K562 (cell line): ENCODE measurements around the gene SNCG. TPM values are rescaled to one million over a fixed set of nuclear protein-coding genes. Genes with fewer than 3 reads are reported as not detected.

Experiments used
- ATAC-seq: fragments of 200-7000 bp; cut with Tn5 transposase; 3 replicates; pipeline ENCODE4 v1.9.1; 2020; ENCODE audit warnings: moderate library complexity
- BruUV-seq: library from RNA; stranded (reverse); fragments of 400-500 nt; replicated peaks from 2 replicates; lab custom pipeline; 2021; lab: Mats Ljungman, UMichigan
- CTCF ChIA-PET: fragments of 300-600 bp; formaldehyde crosslinking; extraction: SDS; loops from one replicate; lab custom pipeline; 2021; ENCODE audit warnings: low intra/inter-chr PET ratio; lab: Yijun Ruan, JAX
- POLR2A ChIA-PET: fragments of 300-600, 350-650 bp; sonication (Branson Sonifier 250); formaldehyde crosslinking; extraction: SDS; loops from one replicate; lab custom pipeline; 2021; ENCODE audit warnings: antibody characterized with exemption, inconsistent platforms; lab: Yijun Ruan, JAX
- DNase-seq, 4 experiments: peaks; one replicate each; pipeline versions ENCODE4 v3.0.0 to v3.0.0-alpha.2; 2011 to 2018; ENCODE audit warnings: low spot score in 3 of 4, mixed read lengths in 3 of 4; ENCODE audit errors: extremely low read depth in 1 of 4
- FAIRE-seq: peaks from 2 replicates; lab custom pipeline; 2011; peaks lifted over from hg19 to GRCh38; lab: Jason Lieb, UNC
- H2AFZ ChIP-seq: 2 replicates; pipeline ENCODE4 v1.6.0; 2011; ENCODE audit warnings: low read depth, low read length, control low read depth, inconsistent platforms
- H3K27ac ChIP-seq: fragments of 200-600 bp; 3 replicates; pipeline ENCODE4 v1.8.0; 2011; ENCODE audit warnings: low read depth, mild to moderate bottlenecking, control low read depth, inconsistent platforms, low read length, moderate library complexity, mixed read lengths; ENCODE audit errors: extremely low read depth
- H3K27me3 ChIP-seq, 2 experiments: fragments of 300-600 bp in 1 of 2; 2 replicates in 1 of 2; 3 replicates in 1 of 2; pipeline versions ENCODE4 v1.6.0 to v1.8.0; 2011; ENCODE audit warnings: inconsistent platforms in 2 of 2, low read length in 2 of 2, mild to moderate bottlenecking in 1 of 2, mixed read lengths in 1 of 2, moderate library complexity in 1 of 2; ENCODE audit not compliant: control insufficient read depth in 2 of 2, insufficient read depth in 2 of 2
- H3K36me3 ChIP-seq: fragments of 300-600 bp; 3 replicates; pipeline ENCODE4 v1.8.0; 2011; ENCODE audit warnings: mild to moderate bottlenecking, low read length, inconsistent platforms; ENCODE audit not compliant: control insufficient read depth, insufficient read depth
- H3K4me1 ChIP-seq, 2 experiments: fragments of 200-600 bp in 1 of 2; replicated peaks in 1 of 2; 2 replicates in 1 of 2; 3 replicates in 1 of 2; pipeline versions ENCODE4 v1.5.1 to v1.8.0; 2011; ENCODE audit warnings: inconsistent platforms in 2 of 2, low read length in 2 of 2, mild to moderate bottlenecking in 1 of 2, mixed read lengths in 1 of 2, moderate library complexity in 1 of 2; ENCODE audit not compliant: control insufficient read depth in 2 of 2, insufficient read depth in 2 of 2
- H3K4me2 ChIP-seq: 2 replicates; pipeline ENCODE4 v1.6.1; 2011; ENCODE audit warnings: low read length, control low read depth, inconsistent platforms, mixed read lengths; ENCODE audit not compliant: insufficient read depth
- H3K4me3 ChIP-seq: fragments of 200-600 bp; sonication (generic), shearing (Covaris generic); 2 replicates; pipeline ENCODE4 v1.5.1; 2016; ENCODE audit warnings: control low read depth, inconsistent platforms
- H3K79me2 ChIP-seq: fragments of 200-600 bp; 3 replicates; pipeline ENCODE4 v1.8.0; 2011; ENCODE audit warnings: low read length, inconsistent platforms; ENCODE audit not compliant: control insufficient read depth, insufficient read depth
- H3K9ac ChIP-seq, 2 experiments: 2 replicates each; pipeline versions ENCODE4 v1.6.0 to v1.6.1; 2011; ENCODE audit warnings: low read depth in 2 of 2, low read length in 2 of 2, control low read depth in 1 of 2, inconsistent platforms in 1 of 2, mild to moderate bottlenecking in 1 of 2, mixed read lengths in 1 of 2; ENCODE audit not compliant: insufficient read depth in 1 of 2
- H3K9me1 ChIP-seq: one replicate; pipeline ENCODE4 v1.6.0; 2011; ENCODE audit warnings: inconsistent platforms, mild to moderate bottlenecking, low read length, moderate library complexity; ENCODE audit not compliant: control insufficient read depth, insufficient read depth
- H3K9me3 ChIP-seq: replicated peaks from 2 replicates; pipeline ENCODE4 v1.5.1; 2011; ENCODE audit warnings: low read depth, low read length, inconsistent platforms; ENCODE audit not compliant: control insufficient read depth, insufficient read depth
- H4K20me1 ChIP-seq: replicated peaks from 2 replicates; pipeline ENCODE4 v1.6.1; 2011; ENCODE audit warnings: low read length, inconsistent platforms, mixed read lengths; ENCODE audit not compliant: control insufficient read depth, insufficient read depth
- HLTF ChIP-seq: fragments of 450-650 bp; IDR thresholded peaks from 2 replicates; pipeline ENCODE4 v1.6.1; 2016
- ZBTB17 ChIP-seq: fragments of 450-650 bp; formaldehyde crosslinking; IDR thresholded peaks from 2 replicates; pipeline ENCODE4 v1.4.0; 2020; ENCODE audit warnings: mild to moderate bottlenecking
- WGBS: fragments of 100-300 bp; shearing (Covaris generic); methylation state at CpG from one replicate; pipeline ENCODE4 v1.1.6; 2016; ENCODE audit warnings: low coverage, mixed read lengths; ENCODE audit not compliant: insufficient coverage; ENCODE audit errors: missing lambda C conversion rate; 5-methylcytosine and 5-hydroxymethylcytosine counted together
- in situ Hi-C: fragments of 300-500 bp; cut with MboI; formaldehyde crosslinking; loops from 4 replicates; pipeline ENCODE4 v1.15.0; 2018; ENCODE audit warnings: inconsistent platforms, mixed read lengths
- intact Hi-C: fragments of 100-400 bp; cut with micrococcal nuclease; formaldehyde crosslinking; loops from 2 replicates; pipeline ENCODE4 v1.14.2; 2022
- polyA plus RNA-seq, 8 experiments: library from polyadenylated mRNA; depleted of rRNA in 4 of 8; stranded (reverse) in 5 of 8; unstranded in 3 of 8; fragments of >200 nt; fragmentation: Nextera tagmentation in 2 of 8; fragmentation: Illumina TruSeq in 1 of 8; extraction: Ambion mirVana in 2 of 8; extraction: Trizol in 1 of 8; gene quantifications; 2 replicates each; pipeline versions ENCODE4 v1.2.1 to v1.2.3, GENCODE V29; 2011 to 2014; ENCODE audit warnings: inconsistent platforms in 1 of 8, missing spikeins in 1 of 8
- total RNA-seq, 7 experiments: library from RNA; depleted of rRNA in 6 of 7; stranded (reverse); fragments of >200 nt in 6 of 7; fragmentation: Illumina TruSeq in 2 of 7; extraction: Trizol in 2 of 7; gene quantifications; 2 replicates each; pipeline versions ENCODE4 v1.2.1 to v1.2.3, GENCODE V29; 2011 to 2021; ENCODE audit warnings: low replicate concordance in 1 of 7
- TF ChIP-seq, protein P1 (sequence below): sonication (generic); formaldehyde crosslinking; IDR thresholded peaks from 2 replicates; pipeline ENCODE4 v1.8.0; 2023; ENCODE audit warnings: mild to moderate bottlenecking, missing genetic modification reagents
- TF ChIP-seq, protein P2 (sequence below): fragments of 250-450 bp; sonication (Bioruptor Pico); IDR thresholded peaks from 2 replicates; pipeline ENCODE4 v1.4.0; 2020; ENCODE audit warnings: mild to moderate bottlenecking, moderate library complexity
- TF ChIP-seq, protein P3 (sequence below): fragments of 450-650 bp; IDR thresholded peaks from 2 replicates; pipeline ENCODE4 v1.6.1; 2014; ENCODE audit warnings: low read depth, mild to moderate bottlenecking, moderate library complexity, borderline replicate concordance

Gene SNCG
- total and polyA plus RNA-seq, 9 of the 15 experiments (the other 6 are each of a cell fraction or from before 2014, with no cell fraction given), result 9.8 to 146 (median 93.6) TPM

DNA sequence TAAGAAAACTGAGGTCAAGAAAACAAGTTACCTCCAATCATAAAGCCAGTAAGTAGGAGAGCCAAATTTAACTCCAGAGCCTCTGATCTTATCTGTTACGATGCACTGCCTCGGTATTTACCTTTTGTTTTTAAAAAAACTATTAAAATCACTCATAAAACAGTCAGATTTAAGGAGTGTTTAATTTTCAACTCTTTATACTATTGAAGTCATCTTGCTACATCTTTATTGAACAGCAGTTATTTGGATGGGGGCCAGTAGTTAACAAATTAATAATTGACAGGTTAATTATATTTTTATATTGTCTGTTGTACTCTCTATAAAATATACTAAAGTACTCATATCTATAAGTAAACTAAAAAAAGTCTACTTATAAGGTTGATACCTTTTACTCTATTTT is 34.5 kb downstream of the SNCG start:
- CTCF ChIA-PET, result no interaction called here
- BruUV-seq, result no TSS peak
- ATAC-seq (no peak), DNase-seq (no peak), FAIRE-seq (no peak)
- Histone ChIP-seq H3K4me3 (no peak overlapping the region), H3K79me2 (no peaks in the 10 kb centered on the region), H3K36me3 (no peaks in the 10 kb centered on the region), H3K27me3 (no peaks in the 10 kb centered on the region), H3K9ac (no peak overlapping the region), H3K4me2 (no peak overlapping the region), H4K20me1 (no peaks in the 10 kb centered on the region), H3K4me1 (no peaks in the 10 kb centered on the region; a peak in 1 of 5 replicates), H3K27ac (no peak overlapping the region), H3K9me1 (no peaks in the 10 kb centered on the region), H2AFZ (no peak overlapping the region), H3K9me3 (no peaks in the 10 kb centered on the region)
- WGBS, result 40% methylated on average over 2 of the region's 2 CpGs
- in situ Hi-C loops, result no loop called here
- TF ChIP-seq HLTF, result no peak
- TF ChIP-seq, protein P1, sequence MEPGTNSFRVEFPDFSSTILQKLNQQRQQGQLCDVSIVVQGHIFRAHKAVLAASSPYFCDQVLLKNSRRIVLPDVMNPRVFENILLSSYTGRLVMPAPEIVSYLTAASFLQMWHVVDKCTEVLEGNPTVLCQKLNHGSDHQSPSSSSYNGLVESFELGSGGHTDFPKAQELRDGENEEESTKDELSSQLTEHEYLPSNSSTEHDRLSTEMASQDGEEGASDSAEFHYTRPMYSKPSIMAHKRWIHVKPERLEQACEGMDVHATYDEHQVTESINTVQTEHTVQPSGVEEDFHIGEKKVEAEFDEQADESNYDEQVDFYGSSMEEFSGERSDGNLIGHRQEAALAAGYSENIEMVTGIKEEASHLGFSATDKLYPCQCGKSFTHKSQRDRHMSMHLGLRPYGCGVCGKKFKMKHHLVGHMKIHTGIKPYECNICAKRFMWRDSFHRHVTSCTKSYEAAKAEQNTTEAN, result no peak
- TF ChIP-seq, protein P2, sequence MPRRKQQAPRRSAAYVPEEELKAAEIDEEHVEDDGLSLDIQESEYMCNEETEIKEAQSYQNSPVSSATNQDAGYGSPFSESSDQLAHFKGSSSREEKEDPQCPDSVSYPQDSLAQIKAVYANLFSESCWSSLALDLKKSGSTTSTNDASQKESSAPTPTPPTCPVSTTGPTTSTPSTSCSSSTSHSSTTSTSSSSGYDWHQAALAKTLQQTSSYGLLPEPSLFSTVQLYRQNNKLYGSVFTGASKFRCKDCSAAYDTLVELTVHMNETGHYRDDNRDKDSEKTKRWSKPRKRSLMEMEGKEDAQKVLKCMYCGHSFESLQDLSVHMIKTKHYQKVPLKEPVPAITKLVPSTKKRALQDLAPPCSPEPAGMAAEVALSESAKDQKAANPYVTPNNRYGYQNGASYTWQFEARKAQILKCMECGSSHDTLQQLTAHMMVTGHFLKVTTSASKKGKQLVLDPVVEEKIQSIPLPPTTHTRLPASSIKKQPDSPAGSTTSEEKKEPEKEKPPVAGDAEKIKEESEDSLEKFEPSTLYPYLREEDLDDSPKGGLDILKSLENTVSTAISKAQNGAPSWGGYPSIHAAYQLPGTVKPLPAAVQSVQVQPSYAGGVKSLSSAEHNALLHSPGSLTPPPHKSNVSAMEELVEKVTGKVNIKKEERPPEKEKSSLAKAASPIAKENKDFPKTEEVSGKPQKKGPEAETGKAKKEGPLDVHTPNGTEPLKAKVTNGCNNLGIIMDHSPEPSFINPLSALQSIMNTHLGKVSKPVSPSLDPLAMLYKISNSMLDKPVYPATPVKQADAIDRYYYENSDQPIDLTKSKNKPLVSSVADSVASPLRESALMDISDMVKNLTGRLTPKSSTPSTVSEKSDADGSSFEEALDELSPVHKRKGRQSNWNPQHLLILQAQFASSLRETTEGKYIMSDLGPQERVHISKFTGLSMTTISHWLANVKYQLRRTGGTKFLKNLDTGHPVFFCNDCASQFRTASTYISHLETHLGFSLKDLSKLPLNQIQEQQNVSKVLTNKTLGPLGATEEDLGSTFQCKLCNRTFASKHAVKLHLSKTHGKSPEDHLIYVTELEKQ, result no peak
- TF ChIP-seq ZBTB17 (CRISPR knock-in tag), result no peak
- TF ChIP-seq, protein P3, sequence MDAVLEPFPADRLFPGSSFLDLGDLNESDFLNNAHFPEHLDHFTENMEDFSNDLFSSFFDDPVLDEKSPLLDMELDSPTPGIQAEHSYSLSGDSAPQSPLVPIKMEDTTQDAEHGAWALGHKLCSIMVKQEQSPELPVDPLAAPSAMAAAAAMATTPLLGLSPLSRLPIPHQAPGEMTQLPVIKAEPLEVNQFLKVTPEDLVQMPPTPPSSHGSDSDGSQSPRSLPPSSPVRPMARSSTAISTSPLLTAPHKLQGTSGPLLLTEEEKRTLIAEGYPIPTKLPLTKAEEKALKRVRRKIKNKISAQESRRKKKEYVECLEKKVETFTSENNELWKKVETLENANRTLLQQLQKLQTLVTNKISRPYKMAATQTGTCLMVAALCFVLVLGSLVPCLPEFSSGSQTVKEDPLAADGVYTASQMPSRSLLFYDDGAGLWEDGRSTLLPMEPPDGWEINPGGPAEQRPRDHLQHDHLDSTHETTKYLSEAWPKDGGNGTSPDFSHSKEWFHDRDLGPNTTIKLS, result no peak
- intact Hi-C loops, result no loop called here
- POLR2A ChIA-PET, result no interaction called here
